PFSK-1 (cell line): ENCODE measurements around the gene ADAMTS17.

Experiments used
- TAF1 ChIP-seq: IDR thresholded peaks from 2 replicates; pipeline ENCODE4 v1.6.1; 2012; ENCODE audit warnings: low read length, control low read depth, borderline replicate concordance; ENCODE audit not compliant: insufficient read depth
- TF ChIP-seq, protein P1 (sequence below), 2 experiments: IDR thresholded peaks; 2 replicates each; pipeline versions ENCODE4 v1.6.1 to v1.8.0; 2011 to 2012; ENCODE audit warnings: low read depth in 2 of 2, low read length in 2 of 2, control low read depth in 1 of 2, inconsistent platforms in 1 of 2, mild to moderate bottlenecking in 1 of 2, moderate library complexity in 1 of 2; ENCODE audit not compliant: insufficient read depth in 1 of 2

DNA sequence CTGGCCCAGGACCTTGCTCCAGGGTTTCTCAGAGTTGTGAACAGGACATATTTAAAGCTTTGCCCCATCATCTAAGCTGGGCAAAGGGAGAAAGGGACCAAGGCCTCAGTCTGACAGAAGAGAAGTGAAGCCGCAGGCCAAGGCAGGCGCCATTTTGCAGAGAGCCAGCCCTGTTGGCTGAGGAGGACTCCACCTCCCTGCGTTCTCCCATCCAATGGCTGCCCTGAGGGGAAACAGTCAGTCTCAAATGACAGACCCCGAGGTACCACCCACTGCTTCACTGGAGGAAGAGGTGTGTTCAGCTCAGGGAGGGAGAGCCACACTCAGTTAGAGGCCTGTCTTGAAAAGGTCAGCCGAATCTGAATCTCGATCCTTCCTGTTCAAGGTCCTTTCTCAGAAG, 86.1 kb downstream of the ADAMTS17 start:
- no peak for TF ChIP-seq TAF1
- TF ChIP-seq, protein P1, sequence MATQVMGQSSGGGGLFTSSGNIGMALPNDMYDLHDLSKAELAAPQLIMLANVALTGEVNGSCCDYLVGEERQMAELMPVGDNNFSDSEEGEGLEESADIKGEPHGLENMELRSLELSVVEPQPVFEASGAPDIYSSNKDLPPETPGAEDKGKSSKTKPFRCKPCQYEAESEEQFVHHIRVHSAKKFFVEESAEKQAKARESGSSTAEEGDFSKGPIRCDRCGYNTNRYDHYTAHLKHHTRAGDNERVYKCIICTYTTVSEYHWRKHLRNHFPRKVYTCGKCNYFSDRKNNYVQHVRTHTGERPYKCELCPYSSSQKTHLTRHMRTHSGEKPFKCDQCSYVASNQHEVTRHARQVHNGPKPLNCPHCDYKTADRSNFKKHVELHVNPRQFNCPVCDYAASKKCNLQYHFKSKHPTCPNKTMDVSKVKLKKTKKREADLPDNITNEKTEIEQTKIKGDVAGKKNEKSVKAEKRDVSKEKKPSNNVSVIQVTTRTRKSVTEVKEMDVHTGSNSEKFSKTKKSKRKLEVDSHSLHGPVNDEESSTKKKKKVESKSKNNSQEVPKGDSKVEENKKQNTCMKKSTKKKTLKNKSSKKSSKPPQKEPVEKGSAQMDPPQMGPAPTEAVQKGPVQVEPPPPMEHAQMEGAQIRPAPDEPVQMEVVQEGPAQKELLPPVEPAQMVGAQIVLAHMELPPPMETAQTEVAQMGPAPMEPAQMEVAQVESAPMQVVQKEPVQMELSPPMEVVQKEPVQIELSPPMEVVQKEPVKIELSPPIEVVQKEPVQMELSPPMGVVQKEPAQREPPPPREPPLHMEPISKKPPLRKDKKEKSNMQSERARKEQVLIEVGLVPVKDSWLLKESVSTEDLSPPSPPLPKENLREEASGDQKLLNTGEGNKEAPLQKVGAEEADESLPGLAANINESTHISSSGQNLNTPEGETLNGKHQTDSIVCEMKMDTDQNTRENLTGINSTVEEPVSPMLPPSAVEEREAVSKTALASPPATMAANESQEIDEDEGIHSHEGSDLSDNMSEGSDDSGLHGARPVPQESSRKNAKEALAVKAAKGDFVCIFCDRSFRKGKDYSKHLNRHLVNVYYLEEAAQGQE (IDR thresholded peaks at IDR 0.05; ENCODE audit: insufficient read depth in 1 of 2, low read depth in 2 of 2, low read length in 2 of 2), result no peak
